NCI-H748 (cell line): ENCODE measurements around the gene ESRRB.

Experiments
- DNase-seq: peaks from one replicate; lab custom pipeline; 2025; ENCODE audit not compliant: unreplicated experiment; lab: John Stamatoyannopoulos, UW

ESRRB gene

GRCh38 chr14:76446486-76446885 lies 70.5 kb downstream of the ESRRB start:
- DNase-seq, result no peak

DNA sequence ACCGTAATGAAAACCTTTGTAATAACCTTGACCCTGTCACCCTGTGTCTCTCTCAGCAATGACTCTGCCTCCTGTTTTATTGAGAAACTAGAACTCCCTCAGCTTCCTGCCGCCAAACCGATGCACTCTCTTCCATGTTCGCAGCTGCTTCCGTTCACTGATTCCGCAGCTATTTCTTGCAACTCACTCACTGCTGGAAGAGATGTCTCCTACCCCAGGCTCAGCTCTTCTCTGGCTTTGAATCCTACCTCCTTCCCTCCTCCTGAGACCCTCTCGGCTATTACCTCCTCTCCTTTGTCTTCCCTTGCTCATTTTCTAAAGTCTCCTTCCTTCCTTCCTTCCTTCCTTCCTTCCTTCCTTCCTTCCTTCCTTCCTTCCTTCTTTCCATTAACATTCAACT lies 71.0 kb downstream of the ESRRB start:
- DNase-seq, result no peak

- no peak for DNase-seq
These were observed 74.5 kb downstream of the ESRRB start for GRCh38 chr14:76450476-76450875.

DNA sequence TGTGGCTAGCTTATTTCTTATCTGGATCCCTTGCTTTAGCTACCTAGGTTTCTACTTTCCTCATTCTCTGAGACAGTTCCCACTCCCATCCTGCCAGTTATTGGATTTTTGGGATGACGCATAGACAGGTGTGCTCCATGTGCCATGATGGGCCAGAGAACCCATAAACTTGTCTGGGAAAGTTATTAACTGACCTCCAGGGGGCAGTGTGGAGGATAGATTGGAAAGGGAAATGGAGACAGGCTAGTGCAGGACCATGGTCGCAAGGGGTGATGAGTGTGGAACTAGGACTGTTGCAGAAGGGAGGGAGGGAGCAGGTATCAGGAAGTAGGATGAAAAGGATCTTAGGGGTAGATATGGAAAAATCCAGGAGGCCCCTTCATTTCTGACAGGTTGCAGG lies 80.3 kb downstream of the ESRRB start:
- peak; percentile 63 for DNase-seq

- DNase-seq, result no peak
These were observed 81.1 kb downstream of the ESRRB start for GRCh38 chr14:76456891-76457586.

DNA sequence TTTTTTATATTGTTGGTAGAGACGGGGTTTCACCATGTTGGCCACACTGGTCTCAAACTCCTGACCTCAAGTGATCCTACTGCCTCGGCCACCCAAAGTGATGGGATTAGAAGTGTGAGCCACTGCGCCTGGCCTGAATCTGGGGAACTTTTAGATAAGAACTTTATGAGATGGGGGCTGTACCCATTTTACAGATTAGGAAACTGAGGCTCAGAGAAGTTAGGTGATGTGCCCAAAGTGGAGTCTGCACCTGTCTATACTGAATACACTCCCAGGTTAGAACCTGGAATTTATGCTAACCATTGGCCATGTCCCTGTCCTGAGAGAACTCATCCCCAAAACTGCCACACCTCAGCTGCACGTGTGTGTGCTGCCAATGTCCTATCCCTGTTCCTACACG lies 81.9 kb downstream of the ESRRB start:
- no peak for DNase-seq

DNA sequence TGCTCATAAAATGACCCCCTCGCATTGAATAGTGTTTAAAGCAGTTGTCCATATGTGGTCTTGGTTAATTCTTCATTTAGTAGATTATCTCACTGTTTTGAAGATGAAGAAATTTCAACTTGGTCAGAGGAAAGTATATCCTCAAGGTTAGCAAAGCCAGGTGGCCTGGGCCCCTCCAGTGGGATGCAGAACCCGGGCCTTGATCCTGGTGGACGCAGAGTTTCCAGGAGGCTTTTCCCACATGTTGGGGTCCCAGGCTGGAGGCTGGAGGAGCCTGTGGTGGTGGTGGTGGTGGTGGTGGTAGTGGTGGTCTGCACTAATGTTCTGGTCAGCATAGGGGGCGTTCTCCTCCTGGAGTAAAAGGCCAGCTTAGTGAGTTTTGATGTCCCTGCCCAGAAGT lies 85.9 kb downstream of the ESRRB start:
- DNase-seq, result no peak

DNA sequence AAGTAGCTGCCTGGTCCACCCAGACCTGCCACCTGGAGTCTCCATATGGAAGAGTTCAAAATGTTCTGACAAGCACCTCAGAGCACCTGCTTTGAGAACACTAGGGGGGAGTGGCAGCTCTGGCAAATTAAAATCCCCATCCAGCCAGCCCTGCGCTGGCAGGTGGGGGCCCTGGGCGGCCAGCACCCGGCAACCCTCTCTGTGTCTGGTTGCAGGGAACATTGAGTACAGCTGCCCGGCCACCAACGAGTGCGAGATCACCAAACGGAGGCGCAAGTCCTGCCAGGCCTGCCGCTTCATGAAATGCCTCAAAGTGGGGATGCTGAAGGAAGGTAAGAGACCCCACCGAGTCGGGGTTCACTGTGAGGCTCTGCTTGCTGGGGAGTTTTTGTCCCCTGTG lies 86.4 kb downstream of the ESRRB start:
- no peak for DNase-seq

DNA sequence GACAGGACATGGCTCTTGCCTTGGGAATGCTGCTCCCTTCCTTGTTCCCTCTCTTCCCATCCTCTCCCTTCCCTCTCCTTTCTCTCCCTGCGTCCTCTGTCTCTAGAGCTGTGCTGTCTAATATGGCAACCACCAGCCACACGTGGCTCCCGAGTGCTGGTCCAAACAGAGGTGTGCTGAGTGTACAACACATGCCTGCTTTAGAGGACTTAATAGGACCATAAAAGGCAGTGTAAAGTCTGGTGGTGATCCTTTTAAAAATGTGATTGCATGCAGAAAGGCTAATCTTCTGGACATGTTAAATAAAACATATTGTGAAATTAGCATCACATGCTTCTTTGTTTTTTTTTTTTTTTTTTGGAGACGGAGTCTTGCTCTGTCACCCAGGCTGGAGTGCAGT lies 87.2 kb downstream of the ESRRB start:
- no peak for DNase-seq

DNA sequence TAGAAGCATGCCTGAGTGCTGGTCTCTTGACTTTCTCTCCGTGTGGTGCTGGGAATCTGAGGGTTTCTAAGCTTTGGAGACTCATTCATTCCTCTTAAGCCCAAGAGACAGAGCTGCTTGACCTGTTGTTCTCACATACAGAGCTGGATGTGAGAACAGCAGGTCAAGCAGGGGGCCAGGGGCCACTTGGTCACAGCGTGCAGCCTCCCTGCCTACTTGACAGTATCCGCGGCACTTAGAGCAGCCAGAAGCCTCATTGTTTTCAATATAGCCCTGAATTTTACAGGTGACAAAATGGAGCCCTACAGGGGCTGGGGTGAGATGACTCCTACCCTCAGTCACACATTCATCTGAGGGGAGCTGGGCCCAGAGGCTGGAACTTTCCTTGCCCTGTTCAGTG lies 88.9 kb downstream of the ESRRB start:
- DNase-seq, result no peak

- no peak for DNase-seq
These were observed 89.7 kb downstream of the ESRRB start for GRCh38 chr14:76465664-76466063.

GRCh38 chr14:76467711-76468155 lies 91.8 kb downstream of the ESRRB start:
- no peak for DNase-seq

DNA sequence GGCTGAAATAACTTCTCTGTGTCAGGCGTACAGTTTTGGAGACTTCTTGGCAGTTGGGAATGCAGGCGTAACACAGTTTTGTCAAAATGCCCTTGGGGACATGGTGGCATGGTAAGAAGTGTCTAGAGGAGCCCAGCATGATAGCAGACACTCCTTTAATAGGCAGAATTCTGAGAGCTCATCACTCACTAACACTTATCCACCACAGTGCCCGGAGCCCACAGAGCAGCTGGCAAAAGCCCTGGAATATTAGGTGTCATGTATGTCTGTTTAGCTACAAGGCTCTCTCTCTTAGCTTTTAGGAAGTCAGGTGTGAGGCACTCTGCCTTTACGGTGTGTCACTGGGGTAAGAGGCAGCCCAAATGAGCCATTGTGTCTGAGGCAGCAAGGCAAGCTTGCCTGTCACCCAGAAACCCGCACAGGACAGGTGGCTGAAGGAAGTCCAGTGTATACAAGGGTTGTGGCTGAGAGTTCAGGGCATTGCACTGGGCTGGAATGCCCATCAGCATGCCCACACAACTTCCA lies 96.3 kb downstream of the ESRRB start:
- no peak for DNase-seq

GRCh38 chr14:76473481-76474263 lies 97.7 kb downstream of the ESRRB start:
- no peak for DNase-seq

DNA sequence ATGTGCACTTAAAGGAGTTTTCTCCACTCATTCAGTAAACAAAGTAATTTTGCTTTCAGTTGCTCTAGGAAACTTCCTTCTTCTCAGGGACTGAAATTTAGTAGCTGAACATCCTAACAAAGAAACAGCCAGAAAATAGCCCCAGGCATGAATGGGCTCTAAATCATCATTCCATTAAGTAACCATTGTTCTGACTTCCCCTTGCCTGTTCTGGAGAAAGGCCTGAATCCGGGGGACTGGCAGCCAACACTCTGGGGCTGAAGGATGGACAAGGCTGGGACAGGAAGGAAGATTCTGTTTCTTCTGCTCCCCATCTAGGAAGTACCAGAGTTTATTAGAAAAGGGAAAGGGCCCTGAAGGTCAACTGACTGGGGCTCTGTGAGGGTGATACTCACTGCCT lies 104.5 kb downstream of the ESRRB start:
- peak; percentile 11 for DNase-seq

DNA sequence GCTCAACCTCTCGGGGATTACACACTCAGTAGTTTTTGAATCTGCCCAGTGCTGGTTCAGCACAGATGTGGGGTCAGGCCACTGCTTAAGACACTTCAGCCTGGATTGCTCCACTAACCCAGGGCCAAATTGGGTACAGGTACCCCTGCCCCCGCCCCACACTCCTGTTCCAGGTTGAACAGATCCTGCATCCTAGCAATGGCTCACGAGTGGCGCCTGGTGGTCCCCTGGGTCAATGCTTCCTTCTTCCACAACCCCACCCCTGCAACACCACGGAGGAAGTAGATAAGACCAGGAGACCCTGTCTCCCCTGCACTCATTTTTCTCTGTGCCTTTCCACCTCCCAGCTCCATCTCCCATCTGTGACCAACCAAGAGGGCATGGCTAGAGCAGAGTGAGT lies 108.4 kb downstream of the ESRRB start:
- no peak for DNase-seq

GRCh38 chr14:76486251-76486743 lies 110.4 kb downstream of the ESRRB start:
- DNase-seq, result peak; percentile 99

DNA sequence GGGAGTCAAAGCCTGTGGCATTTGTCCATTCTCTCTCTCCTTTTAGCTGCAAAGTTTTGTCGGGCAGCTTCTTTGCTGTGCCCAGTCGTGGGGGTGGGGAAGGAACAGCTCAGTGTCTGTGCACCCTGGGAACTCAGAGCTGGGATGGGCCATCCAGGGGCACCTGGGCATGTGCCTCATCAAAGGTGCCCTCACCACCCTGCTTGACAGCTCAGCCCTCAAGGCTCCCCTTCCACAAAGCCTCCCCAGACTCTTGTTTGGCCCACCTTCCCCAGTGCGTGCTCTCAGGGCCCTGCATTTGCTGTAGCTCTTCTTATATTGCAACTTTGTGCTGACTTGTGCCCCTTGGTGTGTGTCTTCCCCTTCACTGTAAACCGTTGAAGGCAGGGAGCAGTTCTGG lies 112.6 kb downstream of the ESRRB start:
- DNase-seq, result no peak

DNA sequence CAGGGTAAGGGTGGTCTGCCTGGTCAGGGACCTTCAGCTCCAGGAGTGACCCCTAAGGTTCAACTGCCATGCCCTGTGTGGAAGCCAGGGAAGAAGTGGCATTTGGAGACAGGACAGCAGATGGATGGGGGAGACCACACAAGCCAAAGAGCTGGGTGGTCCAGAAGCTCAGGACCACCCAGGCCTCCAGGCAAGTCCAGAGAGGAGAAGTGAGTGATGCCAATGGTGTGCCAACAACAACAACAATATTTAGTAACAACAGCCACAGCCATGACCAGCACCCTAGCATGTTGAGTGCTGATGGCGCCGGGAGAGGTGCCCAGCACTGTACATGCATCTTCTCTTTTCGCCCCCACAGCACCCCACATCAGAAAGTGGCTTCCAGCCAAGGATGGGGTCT lies 113.7 kb downstream of the ESRRB start:
- DNase-seq, result no peak

DNA sequence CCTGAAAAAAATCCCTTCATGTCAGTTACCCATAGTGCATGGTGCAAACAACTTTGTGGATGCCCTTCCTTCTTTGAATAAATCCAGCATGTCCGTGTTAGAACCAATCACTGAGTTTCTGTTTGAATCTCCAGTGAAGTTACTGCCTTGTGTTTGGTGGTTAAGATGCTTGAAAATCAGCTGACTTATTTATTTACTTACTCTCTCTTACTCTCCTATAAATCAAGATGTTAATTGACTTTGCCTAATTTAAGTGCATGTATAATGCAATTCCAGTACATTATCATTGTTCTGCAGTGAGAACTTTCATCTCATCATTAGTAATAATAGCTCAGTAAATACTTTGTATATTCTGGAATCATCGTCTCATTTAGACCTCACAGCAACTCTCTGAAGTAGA lies 114.2 kb downstream of the ESRRB start:
- no peak for DNase-seq

DNA sequence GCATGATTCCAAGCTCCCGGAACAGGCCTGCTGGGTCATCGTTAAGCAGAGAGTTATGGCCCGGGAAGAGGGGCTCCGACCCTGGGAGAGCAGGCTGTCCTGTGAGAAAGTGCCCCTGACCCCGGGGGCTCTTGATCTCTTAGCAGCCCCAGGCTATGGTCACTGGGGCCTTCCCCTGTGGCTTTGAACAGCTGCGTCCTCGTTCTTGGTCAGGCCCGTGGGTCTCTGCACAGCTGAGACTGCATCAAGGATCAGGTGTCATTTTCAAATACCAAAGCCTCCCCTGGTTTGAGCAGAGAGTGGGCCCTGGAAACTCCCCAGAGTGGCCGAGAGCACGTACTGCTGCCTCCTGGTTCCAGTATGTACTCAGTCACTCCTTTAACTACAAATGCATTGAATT lies 114.8 kb downstream of the ESRRB start:
- peak; percentile 52 for DNase-seq
